Osteoblast (primary cell): Measurements from ENCODE around the gene TTLL10. TPM values are rescaled to one million over a fixed set of nuclear protein-coding genes. Genes with fewer than 3 reads are reported as not detected.

ENCODE experiments used
- DNase-seq: peaks from one replicate; pipeline ENCODE4 v3.0.0; 2011; ENCODE audit warnings: low spot score, mixed read lengths; ENCODE audit not compliant: insufficient read length; ENCODE audit errors: missing footprints
- H2AFZ ChIP-seq: 2 replicates; pipeline ENCODE4 v1.6.0; 2011; ENCODE audit warnings: mild to moderate bottlenecking, low read length
- H3K27ac ChIP-seq: 2 replicates; pipeline ENCODE4 v1.5.1; 2011; ENCODE audit warnings: mild to moderate bottlenecking, low read depth, low read length, moderate library complexity
- H3K27me3 ChIP-seq: 2 replicates; pipeline ENCODE4 v1.6.0; 2012; ENCODE audit warnings: mild to moderate bottlenecking, control low read depth, inconsistent platforms, low read length, moderate library complexity; ENCODE audit not compliant: insufficient read depth
- H3K36me3 ChIP-seq: 2 replicates; pipeline ENCODE4 v1.5.1; 2011; ENCODE audit warnings: mild to moderate bottlenecking, low read length, control low read depth, moderate library complexity; ENCODE audit not compliant: insufficient read depth
- H3K4me1 ChIP-seq: 2 replicates; pipeline ENCODE4 v1.5.1; 2011; ENCODE audit warnings: mild to moderate bottlenecking, low read length, control low read depth, moderate library complexity; ENCODE audit not compliant: insufficient read depth
- H3K4me2 ChIP-seq: 2 replicates; pipeline ENCODE4 v1.6.0; 2011; ENCODE audit warnings: mild to moderate bottlenecking, low read length; ENCODE audit not compliant: insufficient read depth
- H3K4me3 ChIP-seq: fragments of 200-600 bp; sonication (generic); 3 replicates; pipeline ENCODE4 v1.5.1; 2012; ENCODE audit warnings: mild to moderate bottlenecking, low read length, inconsistent platforms; ENCODE audit not compliant: insufficient read depth
- H3K79me2 ChIP-seq: 2 replicates; pipeline ENCODE4 v1.6.0; 2012; ENCODE audit warnings: mild to moderate bottlenecking, low read length, control low read depth, inconsistent platforms; ENCODE audit not compliant: insufficient read depth
- H3K9me3 ChIP-seq: 2 replicates; pipeline ENCODE4 v1.5.1; 2011; ENCODE audit warnings: low read depth, low read length, control low read depth
- H4K20me1 ChIP-seq: 2 replicates; pipeline ENCODE4 v1.6.0; 2012; ENCODE audit warnings: mild to moderate bottlenecking, low read length, control low read depth; ENCODE audit not compliant: insufficient read depth
- CTCF ChIP-seq: IDR thresholded peaks from 2 replicates; pipeline ENCODE4 v1.5.1; 2011; ENCODE audit warnings: mild to moderate bottlenecking, low read depth, low read length, moderate library complexity; ENCODE audit errors: extremely low read depth
- total RNA-seq: library from RNA; depleted of rRNA; stranded (reverse); fragments of >200 nt; gene quantifications from 2 replicates; pipeline ENCODE4 v1.2.3, GENCODE V29; 2012

The TTLL10 gene
- total RNA-seq, 1 donor: not detected

GRCh38 chr1:1218524-1219200, 45.0 kb downstream of the TTLL10 start:
- no peak for DNase-seq
- peaks cover 16% of the 10 kb centered on the region for H4K20me1 ChIP-seq
- no peaks in the 10 kb centered on the region for H3K27me3 ChIP-seq
- H3K79me2 ChIP-seq: peaks cover 4% of the 10 kb centered on the region
- no peak overlapping the region for H3K27ac ChIP-seq
- no peak for TF ChIP-seq CTCF
- H3K4me1 ChIP-seq: no peaks in the 10 kb centered on the region
- H3K4me3 ChIP-seq: no peak overlapping the region
- peaks cover 27% of the 10 kb centered on the region for H3K36me3 ChIP-seq
- no peak overlapping the region for H3K4me2 ChIP-seq
- no peak overlapping the region for H2AFZ ChIP-seq
- no peaks in the 10 kb centered on the region for H3K9me3 ChIP-seq

- Histone ChIP-seq H3K27ac (no peak overlapping the region), H3K36me3 (peaks cover 27% of the 10 kb centered on the region), H3K27me3 (no peaks in the 10 kb centered on the region), H3K4me2 (no peak overlapping the region), H3K4me1 (no peaks in the 10 kb centered on the region), H3K4me3 (no peak overlapping the region), H4K20me1 (peaks cover 16% of the 10 kb centered on the region), H2AFZ (no peak overlapping the region), H3K79me2 (peaks cover 8% of the 10 kb centered on the region), H3K9me3 (no peaks in the 10 kb centered on the region)
- no peak for DNase-seq
- TF ChIP-seq CTCF: no peak
These were observed 45.7 kb downstream of the TTLL10 start for GRCh38 chr1:1219341-1219740.

GRCh38 chr1:1220197-1220596, 46.5 kb downstream of the TTLL10 start:
- no peak overlapping the region for H3K27ac ChIP-seq
- H3K27me3 ChIP-seq: no peaks in the 10 kb centered on the region
- no peaks in the 10 kb centered on the region for H3K4me1 ChIP-seq
- peaks cover 27% of the 10 kb centered on the region for H3K36me3 ChIP-seq
- H3K9me3 ChIP-seq: no peaks in the 10 kb centered on the region
- no peak overlapping the region for H3K4me3 ChIP-seq
- DNase-seq: no peak
- H4K20me1 ChIP-seq: peaks cover 24% of the 10 kb centered on the region
- no peak overlapping the region for H2AFZ ChIP-seq
- peaks cover 17% of the 10 kb centered on the region for H3K79me2 ChIP-seq
- no peak for TF ChIP-seq CTCF
- H3K4me2 ChIP-seq: no peak overlapping the region

- H4K20me1 ChIP-seq: peaks cover 41% of the 10 kb centered on the region
- peaks cover 35% of the 10 kb centered on the region for H3K79me2 ChIP-seq
- H3K27me3 ChIP-seq: no peaks in the 10 kb centered on the region
- no peak overlapping the region for H3K4me3 ChIP-seq
- DNase-seq: no peak
- H3K27ac ChIP-seq: no peak overlapping the region
- no peak overlapping the region for H3K4me2 ChIP-seq
- H3K36me3 ChIP-seq: peaks cover 21% of the 10 kb centered on the region
- no peaks in the 10 kb centered on the region for H3K9me3 ChIP-seq
- no peaks in the 10 kb centered on the region for H3K4me1 ChIP-seq
- no peak for TF ChIP-seq CTCF
- no peak overlapping the region for H2AFZ ChIP-seq
These were observed 48.4 kb downstream of the TTLL10 start for GRCh38 chr1:1221887-1222574.
